ENCODE results near the gene SDS. TPM values are rescaled to one million over a fixed set of nuclear protein-coding genes. Genes with fewer than 3 reads are reported as not detected.

The SDS gene
- total and polyA plus RNA-seq, 2 of the 13 experiments (the other 11 are each of a cell fraction or from before 2014, with no cell fraction given): not detected

GRCh38 chr12:113439606-113440030 lies 35.9 kb upstream of the SDS start (continued):
- TF ChIP-seq PAWR (CRISPR knock-in tag; IDR thresholded peaks at IDR 0.05; ENCODE audit: borderline replicate concordance): no peak
- TF ChIP-seq, protein P1, sequence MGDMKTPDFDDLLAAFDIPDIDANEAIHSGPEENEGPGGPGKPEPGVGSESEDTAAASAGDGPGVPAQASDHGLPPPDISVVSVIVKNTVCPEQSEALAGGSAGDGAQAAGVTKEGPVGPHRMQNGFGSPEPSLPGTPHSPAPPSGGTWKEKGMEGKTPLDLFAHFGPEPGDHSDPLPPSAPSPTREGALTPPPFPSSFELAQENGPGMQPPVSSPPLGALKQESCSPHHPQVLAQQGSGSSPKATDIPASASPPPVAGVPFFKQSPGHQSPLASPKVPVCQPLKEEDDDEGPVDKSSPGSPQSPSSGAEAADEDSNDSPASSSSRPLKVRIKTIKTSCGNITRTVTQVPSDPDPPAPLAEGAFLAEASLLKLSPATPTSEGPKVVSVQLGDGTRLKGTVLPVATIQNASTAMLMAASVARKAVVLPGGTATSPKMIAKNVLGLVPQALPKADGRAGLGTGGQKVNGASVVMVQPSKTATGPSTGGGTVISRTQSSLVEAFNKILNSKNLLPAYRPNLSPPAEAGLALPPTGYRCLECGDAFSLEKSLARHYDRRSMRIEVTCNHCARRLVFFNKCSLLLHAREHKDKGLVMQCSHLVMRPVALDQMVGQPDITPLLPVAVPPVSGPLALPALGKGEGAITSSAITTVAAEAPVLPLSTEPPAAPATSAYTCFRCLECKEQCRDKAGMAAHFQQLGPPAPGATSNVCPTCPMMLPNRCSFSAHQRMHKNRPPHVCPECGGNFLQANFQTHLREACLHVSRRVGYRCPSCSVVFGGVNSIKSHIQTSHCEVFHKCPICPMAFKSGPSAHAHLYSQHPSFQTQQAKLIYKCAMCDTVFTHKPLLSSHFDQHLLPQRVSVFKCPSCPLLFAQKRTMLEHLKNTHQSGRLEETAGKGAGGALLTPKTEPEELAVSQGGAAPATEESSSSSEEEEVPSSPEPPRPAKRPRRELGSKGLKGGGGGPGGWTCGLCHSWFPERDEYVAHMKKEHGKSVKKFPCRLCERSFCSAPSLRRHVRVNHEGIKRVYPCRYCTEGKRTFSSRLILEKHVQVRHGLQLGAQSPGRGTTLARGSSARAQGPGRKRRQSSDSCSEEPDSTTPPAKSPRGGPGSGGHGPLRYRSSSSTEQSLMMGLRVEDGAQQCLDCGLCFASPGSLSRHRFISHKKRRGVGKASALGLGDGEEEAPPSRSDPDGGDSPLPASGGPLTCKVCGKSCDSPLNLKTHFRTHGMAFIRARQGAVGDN (CRISPR knock-in tag; IDR thresholded peaks at IDR 0.05): peak; percentile 62
- no peak for TF ChIP-seq SIN3B (IDR thresholded peaks at IDR 0.05; ENCODE audit: low read length)
- no peak for TF ChIP-seq MEIS2 (CRISPR knock-in tag; IDR thresholded peaks at IDR 0.05)
- TF ChIP-seq KDM3A (CRISPR knock-in tag; IDR thresholded peaks at IDR 0.05; ENCODE audit: low read depth): 0 out of 2 replicates have a peak, but pooled peaks have one; percentile 23
- TF ChIP-seq, protein P2, sequence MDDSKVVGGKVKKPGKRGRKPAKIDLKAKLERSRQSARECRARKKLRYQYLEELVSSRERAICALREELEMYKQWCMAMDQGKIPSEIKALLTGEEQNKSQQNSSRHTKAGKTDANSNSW (CRISPR knock-in tag; IDR thresholded peaks at IDR 0.05; ENCODE audit: borderline replicate concordance): no peak
- TF ChIP-seq BCL6 (CRISPR knock-in tag; IDR thresholded peaks at IDR 0.05): no peak
- TF ChIP-seq NRL (CRISPR knock-in tag; IDR thresholded peaks at IDR 0.05; ENCODE audit: borderline replicate concordance): 0 out of 2 replicates have a peak, but pooled peaks have one; percentile 28
- TF ChIP-seq ZC3H13 (CRISPR knock-in tag; IDR thresholded peaks at IDR 0.05): no peak
- TF ChIP-seq RAD21 (CRISPR knock-in tag; IDR thresholded peaks at IDR 0.05): peak; percentile 58
- TF ChIP-seq EED (CRISPR knock-in tag; IDR thresholded peaks at IDR 0.05): 0 out of 2 replicates have a peak, but pooled peaks have one; percentile 20
- TF ChIP-seq, protein P3, sequence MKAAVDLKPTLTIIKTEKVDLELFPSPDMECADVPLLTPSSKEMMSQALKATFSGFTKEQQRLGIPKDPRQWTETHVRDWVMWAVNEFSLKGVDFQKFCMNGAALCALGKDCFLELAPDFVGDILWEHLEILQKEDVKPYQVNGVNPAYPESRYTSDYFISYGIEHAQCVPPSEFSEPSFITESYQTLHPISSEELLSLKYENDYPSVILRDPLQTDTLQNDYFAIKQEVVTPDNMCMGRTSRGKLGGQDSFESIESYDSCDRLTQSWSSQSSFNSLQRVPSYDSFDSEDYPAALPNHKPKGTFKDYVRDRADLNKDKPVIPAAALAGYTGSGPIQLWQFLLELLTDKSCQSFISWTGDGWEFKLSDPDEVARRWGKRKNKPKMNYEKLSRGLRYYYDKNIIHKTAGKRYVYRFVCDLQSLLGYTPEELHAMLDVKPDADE (CRISPR knock-in tag; IDR thresholded peaks at IDR 0.05): no peak
- 0 out of 2 replicates have a peak, but pooled peaks have one; percentile 26 for TF ChIP-seq ZBTB7B (CRISPR knock-in tag; IDR thresholded peaks at IDR 0.05)
- TF ChIP-seq MED1 (CRISPR knock-in tag; IDR thresholded peaks at IDR 0.05): no peak
- TF ChIP-seq, protein P4, sequence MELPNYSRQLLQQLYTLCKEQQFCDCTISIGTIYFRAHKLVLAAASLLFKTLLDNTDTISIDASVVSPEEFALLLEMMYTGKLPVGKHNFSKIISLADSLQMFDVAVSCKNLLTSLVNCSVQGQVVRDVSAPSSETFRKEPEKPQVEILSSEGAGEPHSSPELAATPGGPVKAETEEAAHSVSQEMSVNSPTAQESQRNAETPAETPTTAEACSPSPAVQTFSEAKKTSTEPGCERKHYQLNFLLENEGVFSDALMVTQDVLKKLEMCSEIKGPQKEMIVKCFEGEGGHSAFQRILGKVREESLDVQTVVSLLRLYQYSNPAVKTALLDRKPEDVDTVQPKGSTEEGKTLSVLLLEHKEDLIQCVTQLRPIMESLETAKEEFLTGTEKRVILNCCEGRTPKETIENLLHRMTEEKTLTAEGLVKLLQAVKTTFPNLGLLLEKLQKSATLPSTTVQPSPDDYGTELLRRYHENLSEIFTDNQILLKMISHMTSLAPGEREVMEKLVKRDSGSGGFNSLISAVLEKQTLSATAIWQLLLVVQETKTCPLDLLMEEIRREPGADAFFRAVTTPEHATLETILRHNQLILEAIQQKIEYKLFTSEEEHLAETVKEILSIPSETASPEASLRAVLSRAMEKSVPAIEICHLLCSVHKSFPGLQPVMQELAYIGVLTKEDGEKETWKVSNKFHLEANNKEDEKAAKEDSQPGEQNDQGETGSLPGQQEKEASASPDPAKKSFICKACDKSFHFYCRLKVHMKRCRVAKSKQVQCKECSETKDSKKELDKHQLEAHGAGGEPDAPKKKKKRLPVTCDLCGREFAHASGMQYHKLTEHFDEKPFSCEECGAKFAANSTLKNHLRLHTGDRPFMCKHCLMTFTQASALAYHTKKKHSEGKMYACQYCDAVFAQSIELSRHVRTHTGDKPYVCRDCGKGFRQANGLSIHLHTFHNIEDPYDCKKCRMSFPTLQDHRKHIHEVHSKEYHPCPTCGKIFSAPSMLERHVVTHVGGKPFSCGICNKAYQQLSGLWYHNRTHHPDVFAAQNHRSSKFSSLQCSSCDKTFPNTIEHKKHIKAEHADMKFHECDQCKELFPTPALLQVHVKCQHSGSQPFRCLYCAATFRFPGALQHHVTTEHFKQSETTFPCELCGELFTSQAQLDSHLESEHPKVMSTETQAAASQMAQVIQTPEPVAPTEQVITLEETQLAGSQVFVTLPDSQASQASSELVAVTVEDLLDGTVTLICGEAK (IDR thresholded peaks at IDR 0.05): no peak
- TF ChIP-seq, protein P4 (CRISPR knock-in tag; IDR thresholded peaks at IDR 0.05): no peak
- TF ChIP-seq ZNF432 (CRISPR knock-in tag; IDR thresholded peaks at IDR 0.05; ENCODE audit: borderline replicate concordance): no peak
